IMR-90 (cell line): ENCODE data around the gene TBX15. TPM values are rescaled to one million over a fixed set of nuclear protein-coding genes. Genes with fewer than 3 reads are reported as not detected.

Source experiments
- ATAC-seq: fragments of 200-7000 bp; cut with Tn5 transposase; 2 replicates; pipeline ENCODE4 v1.9.1; 2020; ENCODE audit warnings: low read depth, mild to moderate bottlenecking, moderate library complexity
- BruUV-seq: library from RNA; stranded (reverse); fragments of 400-500 nt; replicated peaks from 2 replicates; lab custom pipeline; 2021; lab: Mats Ljungman, UMichigan
- CTCF ChIA-PET: fragments of 300-600 bp; formaldehyde crosslinking; extraction: SDS; loops from one replicate; lab custom pipeline; 2021; ENCODE audit warnings: antibody characterized with exemption; lab: Yijun Ruan, JAX
- POLR2A ChIA-PET: fragments of 300-600 bp; sonication (Branson Sonifier 250); formaldehyde crosslinking; loops from one replicate; lab custom pipeline; 2022; ENCODE audit warnings: antibody characterized with exemption; ENCODE audit not compliant: unreplicated experiment; lab: Charles Lee
- DNase-seq: peaks from one replicate; pipeline ENCODE4 v3.0.0; 2013
- H2AFZ ChIP-seq: replicated peaks from 2 replicates; pipeline ENCODE3; 2013; ENCODE audit warnings: low read length, mild to moderate bottlenecking; ENCODE audit not compliant: poor library complexity
- H2AK5ac ChIP-seq: 2 replicates; pipeline ENCODE4 v1.6.1; 2013; ENCODE audit warnings: low read depth, low read length, inconsistent platforms
- H2AK9ac ChIP-seq: replicated peaks from 2 replicates; pipeline ENCODE3; 2013; ENCODE audit warnings: mild to moderate bottlenecking, low read depth, low read length, moderate library complexity; ENCODE audit not compliant: poor library complexity
- H2BK120ac ChIP-seq: 2 replicates; pipeline ENCODE4 v1.6.1; 2013; ENCODE audit warnings: low read depth, low read length, inconsistent platforms
- H2BK15ac ChIP-seq: 3 replicates; pipeline ENCODE4 v1.6.1; 2013; ENCODE audit warnings: low read depth, low read length, inconsistent platforms
- H2BK20ac ChIP-seq: 2 replicates; pipeline ENCODE4 v1.6.1; 2013; ENCODE audit warnings: low read depth, mild to moderate bottlenecking, inconsistent platforms, low read length, moderate library complexity
- H2BK5ac ChIP-seq: 2 replicates; pipeline ENCODE4 v1.6.1; 2013; ENCODE audit warnings: mild to moderate bottlenecking, low read depth, low read length, inconsistent platforms; ENCODE audit not compliant: poor library complexity, severe bottlenecking
- H3K14ac ChIP-seq: replicated peaks from 2 replicates; pipeline ENCODE4 v1.6.1; 2013; ENCODE audit warnings: low read depth, low read length, inconsistent platforms
- H3K18ac ChIP-seq: 2 replicates; pipeline ENCODE4 v1.6.1; 2013; ENCODE audit warnings: low read depth, low read length, control low read depth
- H3K23ac ChIP-seq: 2 replicates; pipeline ENCODE4 v1.6.1; 2013; ENCODE audit warnings: low read depth, low read length, inconsistent platforms
- H3K27ac ChIP-seq: 2 replicates; pipeline ENCODE4 v1.5.1; 2013; ENCODE audit warnings: mild to moderate bottlenecking, control low read depth, low read length; ENCODE audit not compliant: insufficient read depth
- H3K27me3 ChIP-seq: 2 replicates; pipeline ENCODE4 v1.6.1; 2013; ENCODE audit warnings: low read length; ENCODE audit not compliant: control insufficient read depth, insufficient read depth
- H3K36me3 ChIP-seq: 2 replicates; pipeline ENCODE4 v1.6.1; 2013; ENCODE audit warnings: low read length, mixed read lengths; ENCODE audit not compliant: control insufficient read depth, insufficient read depth
- H3K4ac ChIP-seq: 2 replicates; pipeline ENCODE4 v1.6.1; 2013; ENCODE audit warnings: low read depth, low read length, inconsistent platforms
- H3K4me1 ChIP-seq: 2 replicates; pipeline ENCODE4 v1.6.1; 2013; ENCODE audit warnings: low read length, mixed read lengths; ENCODE audit not compliant: control insufficient read depth, insufficient read depth
- H3K4me2 ChIP-seq: 2 replicates; pipeline ENCODE4 v1.6.1; 2013; ENCODE audit warnings: low read depth, mild to moderate bottlenecking, control low read depth, low read length, moderate library complexity
- H3K4me3 ChIP-seq: 2 replicates; pipeline ENCODE4 v1.5.1; 2013; ENCODE audit warnings: low read depth, mild to moderate bottlenecking, control low read depth, low read length, moderate library complexity; ENCODE audit not compliant: insufficient read depth
- H3K56ac ChIP-seq: 2 replicates; pipeline ENCODE4 v1.6.1; 2013; ENCODE audit warnings: low read length, inconsistent platforms; ENCODE audit not compliant: insufficient read depth; ENCODE audit errors: extremely low read depth
- H3K79me1 ChIP-seq, 2 experiments: 2 replicates each; pipeline ENCODE4 v1.6.1; 2013; ENCODE audit warnings: low read length in 2 of 2, inconsistent platforms in 1 of 2, low read depth in 1 of 2
- H3K9ac ChIP-seq: 2 replicates; pipeline ENCODE4 v1.6.1; 2013; ENCODE audit warnings: low read depth, low read length, control low read depth
- H3K9me1 ChIP-seq: 2 replicates; pipeline ENCODE4 v1.6.1; 2013; ENCODE audit warnings: low read length, inconsistent platforms; ENCODE audit not compliant: insufficient read depth
- H3K9me3 ChIP-seq: 2 replicates; pipeline ENCODE4 v1.6.1; 2013; ENCODE audit warnings: low read length; ENCODE audit not compliant: control insufficient read depth, insufficient read depth
- H4K20me1 ChIP-seq: 2 replicates; pipeline ENCODE4 v1.6.1; 2013; ENCODE audit warnings: low read length, inconsistent platforms; ENCODE audit not compliant: insufficient read depth
- H4K5ac ChIP-seq: 2 replicates; pipeline ENCODE4 v1.6.1; 2013; ENCODE audit warnings: mild to moderate bottlenecking, low read depth, low read length, control low read depth
- H4K8ac ChIP-seq, 2 experiments: 2 replicates each; pipeline ENCODE4 v1.6.1; 2013; ENCODE audit warnings: low read depth in 2 of 2, low read length in 2 of 2, control low read depth in 1 of 2, inconsistent platforms in 1 of 2
- H4K91ac ChIP-seq: 2 replicates; pipeline ENCODE4 v1.6.1; 2013; ENCODE audit warnings: low read depth, low read length, inconsistent platforms; ENCODE audit not compliant: insufficient read depth
- CTCF ChIP-seq: conservative IDR thresholded peaks from 2 replicates; pipeline ENCODE4 v1.5.1; 2012; ENCODE audit warnings: mild to moderate bottlenecking, low read depth, low read length, improper control_type of control experiment
- FOS ChIP-seq: fragments of 150-350 bp; IDR thresholded peaks from 2 replicates; pipeline ENCODE4 v1.6.1; 2016; ENCODE audit warnings: low read depth, low read length
- MAFK ChIP-seq: IDR thresholded peaks from 2 replicates; pipeline ENCODE4 v1.6.1; 2012; ENCODE audit warnings: low read depth, low read length, improper control_type of control experiment
- MAZ ChIP-seq: IDR thresholded peaks from 2 replicates; pipeline ENCODE4 v1.6.1; 2012; ENCODE audit warnings: low read depth, mild to moderate bottlenecking, low read length, improper control_type of control experiment, moderate library complexity, borderline replicate concordance
- POLR2A ChIP-seq: IDR thresholded peaks from 2 replicates; pipeline ENCODE4 v1.6.1; 2012; ENCODE audit warnings: mild to moderate bottlenecking, low read depth, low read length
- RAD21 ChIP-seq: IDR thresholded peaks from 2 replicates; pipeline ENCODE4 v1.6.1; 2012; ENCODE audit warnings: low read length, improper control_type of control experiment
- WGBS, 2 experiments: methylation state at CpG; one replicate each; pipeline versions ENCODE4 v1.1.5 to v1.1.7; 2013; ENCODE audit warnings: missing lambda C conversion rate in 2 of 2; ENCODE audit not compliant: insufficient read length in 1 of 2; ENCODE audit errors: extremely low coverage in 2 of 2; 5-methylcytosine and 5-hydroxymethylcytosine counted together
- dilution Hi-C: fragments of 300-500 bp; cut with HindIII; formaldehyde crosslinking; loops from one replicate; pipeline ENCODE4 v1.14.3; 2018; ENCODE audit warnings: low sequenced_read_pairs; ENCODE audit not compliant: unreplicated experiment
- in situ Hi-C: fragments of 300-500 bp; cut with MboI; formaldehyde crosslinking; loops from 3 replicates; pipeline ENCODE4 v1.14.3; 2019; ENCODE audit warnings: low sequenced_read_pairs, inconsistent platforms, mixed read lengths
- intact Hi-C: fragments of 100-400 bp; cut with micrococcal nuclease; formaldehyde crosslinking; loops from 2 replicates; pipeline ENCODE4 v1.10.0; 2022
- polyA plus RNA-seq, 3 experiments: library from polyadenylated mRNA; depleted of rRNA; stranded (reverse); fragments of >200 nt; gene quantifications; 2 replicates each; pipeline ENCODE4 v1.2.3, GENCODE V29; 2012; ENCODE audit warnings: low replicate concordance in 1 of 3
- total RNA-seq: library from RNA; depleted of rRNA; stranded (reverse); fragments of >200 nt; gene quantifications from 2 replicates; pipeline ENCODE4 v1.2.3, GENCODE V29; 2012

Gene TBX15
- total and polyA plus RNA-seq, 2 of the 4 experiments (the other 2 are of a cell fraction) = not detected

DNA sequence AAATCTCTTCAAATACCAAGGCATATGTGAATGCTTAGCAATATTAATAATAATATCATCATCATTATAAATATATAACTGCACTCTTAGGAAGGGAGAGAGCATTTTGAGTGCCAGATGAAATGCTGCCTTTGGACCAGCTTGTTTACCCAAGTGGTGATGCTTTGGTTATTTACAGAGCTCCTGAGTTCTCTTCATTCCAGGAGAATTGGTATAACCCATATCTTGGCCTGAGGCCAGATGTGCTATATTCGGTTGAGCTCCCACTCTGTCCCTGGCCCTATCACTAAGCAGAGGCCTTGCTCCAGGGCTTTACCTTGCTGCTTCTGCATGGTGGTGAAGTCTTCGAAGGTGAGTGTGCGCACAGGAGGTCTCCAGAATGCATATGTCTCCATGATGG is 89.4 kb downstream of the TBX15 start:
- intact Hi-C loops = no loop called here
- H2AK9ac ChIP-seq = no peak overlapping the region
- H3K36me3 ChIP-seq = no peaks in the 10 kb centered on the region
- H3K4me3 ChIP-seq = no peak overlapping the region
- no peak overlapping the region for H2BK15ac ChIP-seq
- TF ChIP-seq CTCF (no peak), MAFK (no peak), POLR2A (no peak), RAD21 (no peak), FOS (no peak), MAZ (no peak)
- no peak overlapping the region for H3K56ac ChIP-seq
- H4K5ac ChIP-seq = no peak overlapping the region
- no peak overlapping the region for H2AFZ ChIP-seq
- no peaks in the 10 kb centered on the region for H3K79me1 ChIP-seq
- in situ Hi-C loops = no loop called here
- no CpG with 5 or more reads among the region's 3 CpGs for WGBS, 2 experiments
- H4K20me1 ChIP-seq = no peaks in the 10 kb centered on the region
- dilution Hi-C loops = no loop called here
- no peaks in the 10 kb centered on the region for H3K27me3 ChIP-seq
- no peak overlapping the region for H2BK5ac ChIP-seq
- no peak overlapping the region for H3K14ac ChIP-seq
- no peak overlapping the region for H3K23ac ChIP-seq
- ChIA-PET CTCF (no interaction called here), POLR2A (no interaction called here)
- H4K91ac ChIP-seq = no peak overlapping the region
- no peaks in the 10 kb centered on the region for H3K9me3 ChIP-seq
- no peak overlapping the region for H4K8ac ChIP-seq
- H3K27ac ChIP-seq = no peak overlapping the region
- no peak overlapping the region for H3K4me2 ChIP-seq
- no peak overlapping the region for H3K9ac ChIP-seq
- no TSS peak for BruUV-seq
- DNase-seq = no peak
- no peak overlapping the region for H2BK120ac ChIP-seq
- no peak for ATAC-seq
- H3K4ac ChIP-seq = no peak overlapping the region
- H2AK5ac ChIP-seq = no peak overlapping the region
- no peaks in the 10 kb centered on the region for H3K4me1 ChIP-seq
- H3K9me1 ChIP-seq = no peaks in the 10 kb centered on the region
- no peak overlapping the region for H2BK20ac ChIP-seq
- H3K18ac ChIP-seq = no peak overlapping the region
